Measurements from ENCODE around the gene PTPN21. TPM values are rescaled to one million over a fixed set of nuclear protein-coding genes. Genes with fewer than 3 reads are reported as not detected.

Gene PTPN21
- total RNA-seq, 1 experiment from 2014 or later = 27.7 TPM

DNA sequence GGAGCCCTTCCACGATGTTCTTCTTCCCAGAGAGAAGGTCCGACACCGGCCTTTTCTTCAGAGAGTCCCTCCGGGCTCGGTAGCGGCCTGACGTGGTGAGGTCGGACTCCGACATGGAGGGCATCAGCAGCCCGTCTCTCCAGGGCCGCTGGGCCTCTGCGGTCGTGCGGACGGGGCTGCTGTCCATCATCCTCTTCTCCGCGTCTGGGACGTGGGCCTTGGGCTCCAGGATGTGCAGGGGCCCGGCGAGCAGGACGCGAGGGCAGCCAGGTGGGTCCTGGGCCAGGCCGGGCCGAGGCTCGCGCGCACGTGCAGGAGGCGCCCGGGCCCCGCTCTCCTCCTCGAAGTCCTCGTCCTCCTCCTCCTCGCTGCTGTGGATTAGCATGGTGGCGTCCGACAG, 75.9 kb downstream of the PTPN21 start:
- Mint-ChIP-seq H3K4me1 (ENCODE audit: low read depth, unreplicated experiment) (no peaks in the 10 kb centered on the region), H3K9me3 (ENCODE audit: unreplicated experiment) (no peaks in the 10 kb centered on the region), H3K4me3 (ENCODE audit: unreplicated experiment) (no peak overlapping the region), H3K36me3 (ENCODE audit: insufficient read depth, unreplicated experiment) (peaks cover 35% of the 10 kb centered on the region), H3K27ac (ENCODE audit: unreplicated experiment) (no peak overlapping the region), H3K27me3 (ENCODE audit: insufficient read depth, unreplicated experiment) (no peaks in the 10 kb centered on the region)
- ChIA-PET POLR2A (no interaction called here), CTCF (no interaction called here)
- TF ChIP-seq, protein P1, sequence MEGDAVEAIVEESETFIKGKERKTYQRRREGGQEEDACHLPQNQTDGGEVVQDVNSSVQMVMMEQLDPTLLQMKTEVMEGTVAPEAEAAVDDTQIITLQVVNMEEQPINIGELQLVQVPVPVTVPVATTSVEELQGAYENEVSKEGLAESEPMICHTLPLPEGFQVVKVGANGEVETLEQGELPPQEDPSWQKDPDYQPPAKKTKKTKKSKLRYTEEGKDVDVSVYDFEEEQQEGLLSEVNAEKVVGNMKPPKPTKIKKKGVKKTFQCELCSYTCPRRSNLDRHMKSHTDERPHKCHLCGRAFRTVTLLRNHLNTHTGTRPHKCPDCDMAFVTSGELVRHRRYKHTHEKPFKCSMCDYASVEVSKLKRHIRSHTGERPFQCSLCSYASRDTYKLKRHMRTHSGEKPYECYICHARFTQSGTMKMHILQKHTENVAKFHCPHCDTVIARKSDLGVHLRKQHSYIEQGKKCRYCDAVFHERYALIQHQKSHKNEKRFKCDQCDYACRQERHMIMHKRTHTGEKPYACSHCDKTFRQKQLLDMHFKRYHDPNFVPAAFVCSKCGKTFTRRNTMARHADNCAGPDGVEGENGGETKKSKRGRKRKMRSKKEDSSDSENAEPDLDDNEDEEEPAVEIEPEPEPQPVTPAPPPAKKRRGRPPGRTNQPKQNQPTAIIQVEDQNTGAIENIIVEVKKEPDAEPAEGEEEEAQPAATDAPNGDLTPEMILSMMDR (IDR thresholded peaks at IDR 0.05; ENCODE audit: insufficient read depth in 1 of 2, low read depth in 1 of 2, low read length in 1 of 2, severe bottlenecking in 1 of 2, unreplicated experiment in 1 of 2) = no peak
- no peaks in the 10 kb centered on the region; the same call in 1 of the 2 replicates for H3K36me3 ChIP-seq (ENCODE audit: control insufficient read depth, insufficient read depth, low read length)
- no peaks in the 10 kb centered on the region for H3K27me3 ChIP-seq (replicated peaks; ENCODE audit: control insufficient read depth, insufficient read depth, low read length)
- intact Hi-C loops (cut with micrococcal nuclease; ENCODE audit: unreplicated experiment) = no loop called here
- no peaks in the 10 kb centered on the region for H3K9me3 ChIP-seq
- no peak overlapping the region for H3K4me3 ChIP-seq (ENCODE audit: low read depth, low read length)
- no TSS peak for BruUV-seq (replicated peaks)
- DNase-seq = no peak
- peaks cover 10% of the 10 kb centered on the region for H3K4me1 ChIP-seq

DNA sequence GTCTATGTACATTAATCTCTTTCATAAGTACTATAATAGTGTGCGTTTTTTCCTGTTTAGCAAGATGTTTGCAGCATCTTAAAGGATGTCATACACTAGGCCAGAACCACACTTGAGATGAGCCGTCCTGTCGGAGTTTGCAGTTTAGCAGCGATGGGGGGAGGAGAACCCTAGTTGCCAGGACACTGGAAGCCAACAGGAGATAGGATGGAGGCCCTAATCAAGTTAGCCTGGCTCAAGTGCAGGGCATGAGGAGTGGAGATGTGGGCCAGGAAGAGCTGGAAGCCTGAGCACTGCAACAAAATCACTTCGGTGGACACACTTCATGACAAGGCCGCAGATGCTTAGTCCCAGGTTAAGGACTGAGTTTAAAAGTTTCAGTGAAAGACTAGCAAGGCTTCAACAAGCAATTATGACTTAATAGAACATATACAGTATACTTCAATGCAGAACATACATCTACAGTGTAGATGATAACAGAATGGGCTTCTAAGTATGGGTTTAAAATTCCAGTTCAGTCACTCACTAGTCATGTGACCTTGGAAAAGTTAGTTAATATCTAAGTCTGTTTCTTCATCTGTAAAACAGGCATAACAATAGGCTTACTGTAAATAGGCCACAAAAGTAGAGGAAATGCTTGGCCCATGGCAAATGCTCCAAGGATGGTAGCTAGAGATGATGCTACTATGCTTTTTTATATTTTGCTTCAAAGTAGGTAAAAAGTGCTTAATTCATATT, 77.1 kb downstream of the PTPN21 start:
- intact Hi-C loops (cut with micrococcal nuclease; ENCODE audit: unreplicated experiment) = no loop called here
- no peak for DNase-seq
- Histone ChIP-seq H3K27me3 (replicated peaks; ENCODE audit: control insufficient read depth, insufficient read depth, low read length) (no peaks in the 10 kb centered on the region), H3K4me1 (peaks cover 18% of the 10 kb centered on the region), H3K9me3 (no peaks in the 10 kb centered on the region), H3K36me3 (ENCODE audit: control insufficient read depth, insufficient read depth, low read length) (no peaks in the 10 kb centered on the region; the same call in 1 of the 2 replicates), H3K4me3 (ENCODE audit: low read depth, low read length) (no peak overlapping the region)
- Mint-ChIP-seq H3K4me1 (ENCODE audit: low read depth, unreplicated experiment) (no peaks in the 10 kb centered on the region), H3K4me3 (ENCODE audit: unreplicated experiment) (no peak overlapping the region), H3K36me3 (ENCODE audit: insufficient read depth, unreplicated experiment) (peaks cover 24% of the 10 kb centered on the region), H3K27ac (ENCODE audit: unreplicated experiment) (no peak overlapping the region), H3K9me3 (ENCODE audit: unreplicated experiment) (no peaks in the 10 kb centered on the region), H3K27me3 (ENCODE audit: insufficient read depth, unreplicated experiment) (no peaks in the 10 kb centered on the region)
- TF ChIP-seq, protein P1 (IDR thresholded peaks at IDR 0.05; ENCODE audit: insufficient read depth in 1 of 2, low read depth in 1 of 2, low read length in 1 of 2, severe bottlenecking in 1 of 2, unreplicated experiment in 1 of 2) = no peak
- POLR2A ChIA-PET = no interaction called here
- BruUV-seq (replicated peaks) = no TSS peak
- CTCF ChIA-PET = no interaction called here

DNA sequence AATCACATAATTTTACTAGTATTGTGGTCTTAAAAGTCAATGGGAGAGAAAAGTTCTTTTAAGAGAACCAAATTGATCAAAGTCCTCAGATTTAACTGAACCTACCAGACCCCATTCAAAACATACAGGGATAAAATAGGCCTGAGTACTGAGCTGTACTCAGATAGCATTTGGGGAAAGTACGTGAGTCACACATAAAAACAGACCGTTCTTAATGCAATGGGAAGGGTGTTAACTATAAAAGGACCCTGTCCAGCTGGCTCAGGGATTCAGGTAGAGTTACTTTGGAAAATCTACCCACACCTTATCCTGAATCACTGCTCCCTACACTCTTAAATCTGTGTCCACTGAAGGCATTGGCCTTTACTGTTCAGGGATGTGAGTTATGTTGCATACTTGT, 78.0 kb downstream of the PTPN21 start:
- no peaks in the 10 kb centered on the region; the same call in 1 of the 2 replicates for H3K36me3 ChIP-seq (ENCODE audit: control insufficient read depth, insufficient read depth, low read length)
- H3K27me3 ChIP-seq (replicated peaks; ENCODE audit: control insufficient read depth, insufficient read depth, low read length) = no peaks in the 10 kb centered on the region
- no peaks in the 10 kb centered on the region for H3K9me3 ChIP-seq
- Mint-ChIP-seq H3K27me3 (ENCODE audit: insufficient read depth, unreplicated experiment) (no peaks in the 10 kb centered on the region), H3K9me3 (ENCODE audit: unreplicated experiment) (no peaks in the 10 kb centered on the region), H3K27ac (ENCODE audit: unreplicated experiment) (no peak overlapping the region), H3K36me3 (ENCODE audit: insufficient read depth, unreplicated experiment) (peaks cover 20% of the 10 kb centered on the region), H3K4me1 (ENCODE audit: low read depth, unreplicated experiment) (no peaks in the 10 kb centered on the region), H3K4me3 (ENCODE audit: unreplicated experiment) (no peak overlapping the region)
- intact Hi-C loops (cut with micrococcal nuclease; ENCODE audit: unreplicated experiment) = no loop called here
- ChIA-PET POLR2A (no interaction called here), CTCF (no interaction called here)
- TF ChIP-seq, protein P1 (IDR thresholded peaks at IDR 0.05; ENCODE audit: insufficient read depth in 1 of 2, low read depth in 1 of 2, low read length in 1 of 2, severe bottlenecking in 1 of 2, unreplicated experiment in 1 of 2) = no peak
- H3K4me1 ChIP-seq = peaks cover 18% of the 10 kb centered on the region
- BruUV-seq (replicated peaks) = no TSS peak
- no peak overlapping the region for H3K4me3 ChIP-seq (ENCODE audit: low read depth, low read length)
- DNase-seq = no peak

Measured in Caco-2 (cell line).